ENCODE measurements around the gene GPNMB. TPM values are rescaled to one million over a fixed set of nuclear protein-coding genes. Genes with fewer than 3 reads are reported as not detected.
A peak's percentile ranks its signal among the peaks of the same experiment; 100 is the strongest.
"Not testable (repeated sequence)": the region's sequence is repeated elsewhere in the genome, so short reads cannot be mapped to it uniquely, and the experiment has no call there.

GPNMB gene
- 10 to 100 TPM in 2 of 4 donors, 1 to 10 TPM in 2; 1.6 to 27.0 (median 7.1) TPM for polyA plus RNA-seq
- long read RNA-seq, donor 1, partial matches to known transcripts: 0 of 3 reads
- long read RNA-seq, donor 1, other reads (novel, unspliced or antisense): 0 of 3 reads
- long read RNA-seq, donor 2: 0 reads
- long read RNA-seq, donor 3, partial matches to known transcripts: 0 of 1 reads
- long read RNA-seq, donor 3, other reads (novel, unspliced or antisense): 0 of 1 reads
- long read RNA-seq, donor 4: 0 reads
- long read RNA-seq, donor 5: 0 reads
- long read RNA-seq, donor 6: 0 reads
- long read RNA-seq, donor 7, transcript GPNMB-203 (4 exons, 1,673 nt): major isoform, 15 of 86 reads
- long read RNA-seq, donor 7, transcript GPNMB-202 (11 exons, 2,763 nt): minor isoform, 10 of 86 reads
- long read RNA-seq, donor 7, transcript GPNMB-201 (11 exons, 2,862 nt): minor isoform, 9 of 86 reads
- long read RNA-seq, donor 7, partial matches to known transcripts: 48 of 86 reads
- long read RNA-seq, donor 7, other reads (novel, unspliced or antisense): 0 of 86 reads
- long read RNA-seq, donor 8, partial matches to known transcripts: 0 of 5 reads
- long read RNA-seq, donor 8, other reads (novel, unspliced or antisense): 0 of 5 reads
- long read RNA-seq, donor 9: 0 reads
- long read RNA-seq, donor 10: 0 reads

DNA sequence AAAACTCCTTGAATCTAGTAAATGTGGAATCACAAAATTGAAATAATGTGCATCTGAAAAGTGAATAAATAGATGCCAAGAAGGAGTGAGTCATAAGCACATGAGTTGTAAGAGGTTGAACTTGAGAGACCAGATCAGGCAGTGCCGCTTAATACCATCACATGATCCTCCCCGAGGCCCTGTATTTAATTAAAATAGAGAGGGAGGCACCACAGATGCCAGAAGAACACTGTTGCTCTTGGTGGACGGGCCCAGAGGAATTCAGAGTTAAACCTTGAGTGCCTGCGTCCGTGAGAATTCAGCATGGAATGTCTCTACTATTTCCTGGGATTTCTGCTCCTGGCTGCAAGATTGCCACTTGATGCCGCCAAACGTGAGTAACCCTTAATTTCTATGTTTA lies at the start of gene GPNMB:
Gene GPNMB, plus strand, starts transcription at position 221 of the 400 bp plus-strand sequence. Its CDS starts 83 bp downstream, at position 304.
- H3K36me3 ChIP-seq (ENCODE audit: control insufficient read depth in 3 of 3, insufficient read depth in 2 of 3, low read depth in 1 of 3, low read length in 3 of 3): no peaks in the 10 kb centered on the region
- no peak for DNase-seq
- H3K4me1 ChIP-seq (ENCODE audit: control insufficient read depth in 3 of 3, insufficient read depth in 2 of 3, low read depth in 1 of 3, low read length in 2 of 3): peaks cover 0 to 4% (median 0%) of the 10 kb centered on the region in 3 donors
- H3K9me3 ChIP-seq (ENCODE audit: control insufficient read depth in 2 of 2, insufficient read depth in 1 of 2, low read depth in 1 of 2, low read length in 1 of 2): peaks cover 0 to 2% of the 10 kb centered on the region in 2 donors
- H3K27ac ChIP-seq (ENCODE audit: low read depth in 1 of 3, low read length in 2 of 3): peak within 1 kb of the TSS in 1 of 3 donors; percentile 64
- no peak for FAIRE-seq
- WGBS, 3 donors: 53 to 58% (median 58%) methylated on average over 7 of the region's 7 CpGs
- peaks cover 0 to 28% (median 20%) of the 10 kb centered on the region in 3 donors for H3K27me3 ChIP-seq (ENCODE audit: control insufficient read depth in 3 of 3, insufficient read depth in 3 of 3, low read length in 3 of 3)
- peak within 1 kb of the TSS in 1 of 3 donors; percentile 36 for H3K4me3 ChIP-seq (ENCODE audit: low read depth in 1 of 3, low read length in 3 of 3)

DNA sequence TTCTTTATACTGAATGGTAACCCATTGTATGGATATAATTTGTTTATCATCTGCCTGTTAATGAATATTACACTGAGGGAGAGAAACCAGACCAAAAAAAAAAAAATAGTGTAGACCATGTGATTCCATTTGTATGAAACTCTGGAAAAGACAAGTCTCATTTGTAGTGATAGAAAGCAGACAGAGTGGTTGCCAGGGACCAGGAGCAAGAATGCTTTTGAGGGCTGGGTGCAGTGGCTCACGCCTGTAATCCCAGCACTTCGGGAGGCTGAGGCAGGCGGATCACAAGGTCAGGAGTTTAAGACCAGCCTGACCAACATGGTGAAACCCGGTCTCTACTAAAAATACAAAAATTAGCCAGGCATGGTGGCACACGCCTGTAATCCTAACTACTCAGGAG lies 48.8 kb upstream of the GPNMB start:
- peaks cover 11 to 36% (median 11%) of the 10 kb centered on the region in 3 donors for H3K36me3 ChIP-seq (ENCODE audit: control insufficient read depth in 3 of 3, insufficient read depth in 2 of 3, low read depth in 1 of 3, low read length in 3 of 3)
- H3K4me3 ChIP-seq (ENCODE audit: low read depth in 1 of 3, low read length in 3 of 3); DNase-seq; H3K9me3 ChIP-seq (ENCODE audit: control insufficient read depth in 2 of 2, insufficient read depth in 1 of 2, low read depth in 1 of 2, low read length in 1 of 2); H3K27me3 ChIP-seq (ENCODE audit: control insufficient read depth in 3 of 3, insufficient read depth in 3 of 3, low read length in 3 of 3); H3K4me1 ChIP-seq (ENCODE audit: control insufficient read depth in 3 of 3, insufficient read depth in 2 of 3, low read depth in 1 of 3, low read length in 2 of 3); H3K27ac ChIP-seq (ENCODE audit: low read depth in 1 of 3, low read length in 2 of 3); FAIRE-seq: not testable (repeated sequence)
- 95 to 97% (median 96%) methylated on average over 5 of the region's 5 CpGs for WGBS, 3 donors

DNA sequence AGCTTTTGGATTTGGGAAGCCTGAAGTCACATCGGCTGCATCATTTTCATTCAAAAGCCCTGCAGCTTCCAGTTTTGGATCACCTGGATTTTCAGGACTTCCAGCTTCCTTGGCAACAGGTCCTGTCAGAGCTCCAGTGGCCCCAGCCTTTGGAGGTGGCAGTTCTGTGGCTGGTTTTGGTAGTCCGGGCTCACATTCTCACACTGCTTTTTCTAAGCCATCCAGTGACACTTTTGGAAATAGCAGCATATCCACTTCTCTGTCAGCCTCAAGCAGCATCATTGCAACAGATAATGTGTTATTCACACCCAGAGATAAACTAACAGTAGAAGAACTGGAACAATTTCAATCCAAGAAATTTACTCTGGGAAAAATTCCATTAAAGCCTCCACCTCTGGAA lies 46.2 kb upstream of the GPNMB start:
- Histone ChIP-seq H3K4me3 (ENCODE audit: low read depth in 1 of 3, low read length in 3 of 3) (no peak overlapping the region), H3K27ac (ENCODE audit: low read depth in 1 of 3, low read length in 2 of 3) (no peak overlapping the region), H3K9me3 (ENCODE audit: control insufficient read depth in 2 of 2, insufficient read depth in 1 of 2, low read depth in 1 of 2, low read length in 1 of 2) (no peaks in the 10 kb centered on the region), H3K27me3 (ENCODE audit: control insufficient read depth in 3 of 3, insufficient read depth in 3 of 3, low read length in 3 of 3) (no peaks in the 10 kb centered on the region), H3K4me1 (ENCODE audit: control insufficient read depth in 3 of 3, insufficient read depth in 2 of 3, low read depth in 1 of 3, low read length in 2 of 3) (no peaks in the 10 kb centered on the region), H3K36me3 (ENCODE audit: control insufficient read depth in 3 of 3, insufficient read depth in 2 of 3, low read depth in 1 of 3, low read length in 3 of 3) (peaks cover 7 to 19% (median 11%) of the 10 kb centered on the region in 3 donors)
- DNase-seq (no peak), FAIRE-seq (no peak)
- 92 to 97% (median 95%) methylated on average over 2 of the region's 2 CpGs for WGBS, 3 donors

DNA sequence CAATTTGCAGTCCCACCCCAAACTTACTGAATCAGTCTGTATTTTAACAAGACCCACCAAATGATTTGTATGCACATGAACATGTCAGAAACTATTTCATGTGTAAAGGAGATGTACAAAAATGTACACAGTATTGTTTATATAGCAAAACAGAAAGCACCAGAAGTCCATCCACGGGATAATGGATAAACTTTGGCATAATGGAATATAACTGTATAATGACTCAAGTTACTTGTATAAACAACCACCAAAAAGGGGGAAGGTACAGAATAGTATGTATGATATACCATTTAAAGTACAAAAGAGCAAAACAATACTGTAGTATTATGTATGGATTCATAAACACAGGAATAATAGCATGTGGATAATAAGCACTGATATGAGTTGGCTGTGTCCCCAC lies 42.3 kb upstream of the GPNMB start:
- FAIRE-seq: no peak
- H3K27me3 ChIP-seq (ENCODE audit: control insufficient read depth in 3 of 3, insufficient read depth in 3 of 3, low read length in 3 of 3): no peaks in the 10 kb centered on the region

DNA sequence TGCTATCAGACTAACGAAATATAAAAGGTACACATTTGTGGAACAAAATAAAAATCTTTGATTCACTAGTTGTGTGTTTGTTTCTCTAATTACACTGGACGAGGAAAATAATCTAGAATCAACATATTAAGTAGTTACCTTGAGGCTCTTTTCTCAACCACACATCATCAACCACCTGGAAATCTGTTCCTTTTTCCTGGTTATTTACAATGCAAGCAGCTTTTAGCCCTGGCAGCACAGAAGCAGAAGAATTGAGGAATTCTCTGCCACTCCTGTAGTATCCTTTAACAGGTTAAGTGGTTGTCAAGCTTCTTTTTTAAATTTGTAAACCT lies 41.0 kb upstream of the GPNMB start:
- Histone ChIP-seq H3K27ac (ENCODE audit: low read depth in 1 of 3, low read length in 2 of 3) (peak overlapping the region in 2 of 3 donors; percentile 18 to 73), H3K27me3 (ENCODE audit: control insufficient read depth in 3 of 3, insufficient read depth in 3 of 3, low read length in 3 of 3) (no peaks in the 10 kb centered on the region)
- WGBS, 3 donors: 60 to 71% (median 66%) methylated on average over 2 of the region's 2 CpGs

More for the DNA sequence above, 42.3 kb upstream of the GPNMB start:
- no peak overlapping the region for H3K4me3 ChIP-seq (ENCODE audit: low read depth in 1 of 3, low read length in 3 of 3)
- H3K4me1 ChIP-seq (ENCODE audit: control insufficient read depth in 3 of 3, insufficient read depth in 2 of 3, low read depth in 1 of 3, low read length in 2 of 3): peaks cover 0 to 2% (median 0%) of the 10 kb centered on the region in 3 donors
- no peak for DNase-seq
- no peaks in the 10 kb centered on the region for H3K9me3 ChIP-seq (ENCODE audit: control insufficient read depth in 2 of 2, insufficient read depth in 1 of 2, low read depth in 1 of 2, low read length in 1 of 2)
- no peak overlapping the region for H3K27ac ChIP-seq (ENCODE audit: low read depth in 1 of 3, low read length in 2 of 3)
- 73 to 91% (median 76%) methylated on average over 1 of the region's 1 CpG for WGBS, 3 donors
- peaks cover 6 to 13% (median 9%) of the 10 kb centered on the region in 3 donors for H3K36me3 ChIP-seq (ENCODE audit: control insufficient read depth in 3 of 3, insufficient read depth in 2 of 3, low read depth in 1 of 3, low read length in 3 of 3)

DNA sequence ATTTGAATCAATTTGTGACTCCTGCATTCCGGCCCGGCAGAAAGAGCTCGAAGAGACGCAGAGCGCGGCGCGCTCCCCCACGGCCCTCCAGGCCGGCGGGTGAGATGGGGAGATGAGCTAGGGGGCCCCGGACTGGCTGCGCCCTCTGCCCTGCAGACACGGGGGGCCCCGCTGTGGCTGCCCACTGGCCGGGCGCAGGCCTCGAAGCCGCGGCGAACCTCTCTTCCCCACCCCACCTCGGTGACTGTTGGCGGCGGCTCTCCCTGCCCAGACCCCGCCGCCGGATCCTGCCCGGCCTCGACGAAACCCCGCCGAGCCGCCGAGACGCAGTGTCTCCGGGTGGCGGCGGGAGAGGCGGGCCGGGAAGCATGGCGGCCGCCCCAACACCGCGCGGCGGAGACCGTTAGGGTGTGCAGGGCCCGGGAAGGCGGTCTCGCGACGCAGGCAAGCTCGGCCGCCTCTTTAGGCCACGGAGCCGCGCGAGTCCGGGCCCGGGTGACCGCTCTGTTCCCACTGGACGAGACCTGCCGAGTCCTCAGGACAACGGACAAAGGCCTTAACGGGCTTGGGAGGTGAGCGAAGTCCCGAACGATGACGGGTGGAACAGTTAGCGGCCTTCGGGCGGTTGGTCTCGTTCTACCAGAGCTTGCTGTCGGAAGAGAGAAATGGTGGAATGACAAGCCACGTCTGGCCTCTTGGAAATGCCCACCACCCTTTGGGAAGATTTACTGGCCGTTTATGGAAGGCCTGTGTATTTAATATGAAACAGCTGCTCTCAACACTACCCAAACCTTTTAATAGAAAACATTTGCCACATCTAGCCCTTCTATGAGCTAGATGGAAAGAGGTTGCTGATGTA lies 40.4 kb upstream of the GPNMB start:
- peak overlapping the region; percentile 55 to 73 (median 65) for H3K27ac ChIP-seq (ENCODE audit: low read depth in 1 of 3, low read length in 2 of 3)
- peak in 1 of 2 donors; percentile 50 for DNase-seq
- H3K4me3 ChIP-seq (ENCODE audit: low read depth in 1 of 3, low read length in 3 of 3): peak overlapping the region; percentile 18 to 45 (median 39)
- no peaks in the 10 kb centered on the region for H3K27me3 ChIP-seq (ENCODE audit: control insufficient read depth in 3 of 3, insufficient read depth in 3 of 3, low read length in 3 of 3)
- FAIRE-seq: no peak
- H3K9me3 ChIP-seq (ENCODE audit: control insufficient read depth in 2 of 2, insufficient read depth in 1 of 2, low read depth in 1 of 2, low read length in 1 of 2): no peaks in the 10 kb centered on the region
- H3K36me3 ChIP-seq (ENCODE audit: control insufficient read depth in 3 of 3, insufficient read depth in 2 of 3, low read depth in 1 of 3, low read length in 3 of 3): peaks cover 0 to 6% (median 0%) of the 10 kb centered on the region in 3 donors
- peaks cover 0 to 2% (median 0%) of the 10 kb centered on the region in 3 donors for H3K4me1 ChIP-seq (ENCODE audit: control insufficient read depth in 3 of 3, insufficient read depth in 2 of 3, low read depth in 1 of 3, low read length in 2 of 3)
- 19 to 48% (median 36%) methylated on average over 64 to 76 of the region's 76 CpGs for WGBS, 3 donors

More for the DNA sequence above, 41.0 kb upstream of the GPNMB start:
- FAIRE-seq (no peak), DNase-seq (peak in 1 of 2 donors; percentile 18)
- Histone ChIP-seq H3K4me1 (ENCODE audit: control insufficient read depth in 3 of 3, insufficient read depth in 2 of 3, low read depth in 1 of 3, low read length in 2 of 3) (peaks cover 0 to 2% (median 0%) of the 10 kb centered on the region in 3 donors), H3K36me3 (ENCODE audit: control insufficient read depth in 3 of 3, insufficient read depth in 2 of 3, low read depth in 1 of 3, low read length in 3 of 3) (peaks cover 0 to 8% (median 0%) of the 10 kb centered on the region in 3 donors), H3K4me3 (ENCODE audit: low read depth in 1 of 3, low read length in 3 of 3) (peak overlapping the region in 2 of 3 donors; percentile 39 to 45), H3K9me3 (ENCODE audit: control insufficient read depth in 2 of 2, insufficient read depth in 1 of 2, low read depth in 1 of 2, low read length in 1 of 2) (no peaks in the 10 kb centered on the region)

DNA sequence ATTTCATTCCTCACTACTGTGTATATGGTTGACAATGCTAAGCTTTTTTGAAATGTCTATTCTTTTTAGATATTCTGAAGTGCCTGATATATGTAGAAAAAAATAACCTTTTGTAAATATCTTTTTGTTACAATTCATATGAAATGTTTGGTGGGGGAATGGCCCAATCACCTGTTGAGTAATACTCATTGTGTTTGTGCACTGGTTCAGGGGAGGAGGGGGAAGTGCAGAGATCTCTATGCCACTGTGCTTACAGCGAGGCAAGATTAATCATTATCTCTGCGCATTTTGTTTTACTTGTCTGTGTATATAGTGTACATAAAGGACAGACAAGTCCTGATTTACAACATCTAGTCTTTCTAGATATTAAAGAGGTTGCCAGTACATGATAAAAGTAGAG lies 39.6 kb upstream of the GPNMB start:
- H3K27me3 ChIP-seq (ENCODE audit: control insufficient read depth in 3 of 3, insufficient read depth in 3 of 3, low read length in 3 of 3): no peaks in the 10 kb centered on the region
- H3K4me3 ChIP-seq (ENCODE audit: low read depth in 1 of 3, low read length in 3 of 3): no peak overlapping the region
- DNase-seq (peak in 1 of 2 donors; percentile 28), FAIRE-seq (no peak)
- H3K9me3 ChIP-seq (ENCODE audit: control insufficient read depth in 2 of 2, insufficient read depth in 1 of 2, low read depth in 1 of 2, low read length in 1 of 2): no peaks in the 10 kb centered on the region
- WGBS, 3 donors: 48 to 58% (median 55%) methylated on average over 2 of the region's 2 CpGs
- peaks cover 0 to 2% (median 0%) of the 10 kb centered on the region in 3 donors for H3K36me3 ChIP-seq (ENCODE audit: control insufficient read depth in 3 of 3, insufficient read depth in 2 of 3, low read depth in 1 of 3, low read length in 3 of 3)
- no peak overlapping the region for H3K27ac ChIP-seq (ENCODE audit: low read depth in 1 of 3, low read length in 2 of 3)
- peaks cover 0 to 2% (median 0%) of the 10 kb centered on the region in 3 donors for H3K4me1 ChIP-seq (ENCODE audit: control insufficient read depth in 3 of 3, insufficient read depth in 2 of 3, low read depth in 1 of 3, low read length in 2 of 3)

DNA sequence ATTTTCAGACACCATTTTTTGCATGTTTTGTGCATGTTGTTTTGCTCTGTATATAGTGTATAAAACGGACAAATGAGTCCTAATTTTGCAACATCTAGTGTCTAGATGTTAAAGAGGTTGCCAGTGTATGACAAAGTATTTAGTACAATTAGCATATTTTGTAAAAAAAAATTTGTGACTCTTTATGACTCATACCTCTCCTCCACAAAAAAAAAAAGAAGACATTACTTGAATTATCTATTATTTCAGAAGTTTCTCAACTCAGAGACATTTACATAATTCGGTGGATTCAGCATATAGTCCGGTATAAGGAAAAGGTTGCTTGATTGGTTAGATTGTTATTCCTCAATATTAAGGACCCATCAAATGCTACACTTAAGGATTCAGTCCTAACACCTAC lies 38.7 kb upstream of the GPNMB start:
- no peak overlapping the region for H3K4me3 ChIP-seq (ENCODE audit: low read depth in 1 of 3, low read length in 3 of 3)
- no peaks in the 10 kb centered on the region for H3K36me3 ChIP-seq (ENCODE audit: control insufficient read depth in 3 of 3, insufficient read depth in 2 of 3, low read depth in 1 of 3, low read length in 3 of 3)
- H3K27me3 ChIP-seq (ENCODE audit: control insufficient read depth in 3 of 3, insufficient read depth in 3 of 3, low read length in 3 of 3): no peaks in the 10 kb centered on the region
- no peak overlapping the region for H3K27ac ChIP-seq (ENCODE audit: low read depth in 1 of 3, low read length in 2 of 3)
- WGBS, 3 donors: 81 to 85% (median 84%) methylated on average over 3 of the region's 3 CpGs
- peaks cover 0 to 2% (median 0%) of the 10 kb centered on the region in 3 donors for H3K4me1 ChIP-seq (ENCODE audit: control insufficient read depth in 3 of 3, insufficient read depth in 2 of 3, low read depth in 1 of 3, low read length in 2 of 3)
- DNase-seq (no peak), FAIRE-seq (no peak)
- H3K9me3 ChIP-seq (ENCODE audit: control insufficient read depth in 2 of 2, insufficient read depth in 1 of 2, low read depth in 1 of 2, low read length in 1 of 2): no peaks in the 10 kb centered on the region

All from small intestine (tissue), 16 donors.